ENCODE results near the gene HIVEP3. TPM values are rescaled to one million over a fixed set of nuclear protein-coding genes. Genes with fewer than 3 reads are reported as not detected.

Gene HIVEP3
- total and polyA plus RNA-seq, 4 experiments from 2014 or later, result 8.2 to 12.8 (median 10.8) TPM

- Histone ChIP-seq H3K27ac (ENCODE audit: low read depth, low read length) (no peak overlapping the region), H3K4me1 (ENCODE audit: insufficient read depth, low read length) (peaks cover 53% of the 10 kb centered on the region), H3K9me3 (ENCODE audit: control insufficient read depth in 1 of 2, low read length in 2 of 2) (no peaks in the 10 kb centered on the region), H3K36me3 (ENCODE audit: insufficient read depth, low read length) (no peaks in the 10 kb centered on the region), H3K27me3 (ENCODE audit: insufficient read depth, low read length) (no peaks in the 10 kb centered on the region), H3K4me3 (ENCODE audit: low read length in 2 of 2) (no peak overlapping the region)
- intact Hi-C loops (cut with micrococcal nuclease), result no loop called here
- Mint-ChIP-seq H3K27ac (peak overlapping the region in 2 of 7 donors; percentile 36 to 47), H3K36me3 (no peaks in the 10 kb centered on the region), H3K4me3 (no peak overlapping the region), H3K4me1 (peaks cover 43 to 68% (median 53%) of the 10 kb centered on the region in 4 donors), H3K27me3 (no peaks in the 10 kb centered on the region), H3K9me3 (no peaks in the 10 kb centered on the region)
- CTCF ChIA-PET (ENCODE audit: partially characterized antibody), result interaction anchor here (0.9 to 2.9 kb wide), 4 partner anchors 10 to 147 kb away, joined by 3 to 12 read pairs (median 3); no protein-coding TSS in a partner anchor
- POLR2A ChIA-PET (ENCODE audit: partially characterized antibody), result interaction anchor here (2.0 kb wide), 1 partner anchor 16 kb away, joined by 8 read pairs; no protein-coding TSS in a partner anchor
- DNase-seq, result no peak
Observed at GRCh38 chr1:41656825-41657500, 261.8 kb downstream of the HIVEP3 start.

GRCh38 chr1:41656068-41656467 is 262.7 kb downstream of the HIVEP3 start:
- Mint-ChIP-seq H3K36me3 (no peaks in the 10 kb centered on the region), H3K9me3 (no peaks in the 10 kb centered on the region), H3K27me3 (no peaks in the 10 kb centered on the region), H3K27ac (peak overlapping the region in 2 of 7 donors; percentile 11 to 67), H3K4me1 (peaks cover 41 to 61% (median 49%) of the 10 kb centered on the region in 4 donors), H3K4me3 (peak overlapping the region in 1 of 8 donors; percentile 16)
- Histone ChIP-seq H3K9me3 (ENCODE audit: control insufficient read depth in 1 of 2, low read length in 2 of 2) (no peaks in the 10 kb centered on the region), H3K4me3 (ENCODE audit: low read length in 2 of 2) (no peak overlapping the region), H3K36me3 (ENCODE audit: insufficient read depth, low read length) (no peaks in the 10 kb centered on the region), H3K4me1 (ENCODE audit: insufficient read depth, low read length) (peaks cover 47% of the 10 kb centered on the region), H3K27ac (ENCODE audit: low read depth, low read length) (no peak overlapping the region), H3K27me3 (ENCODE audit: insufficient read depth, low read length) (no peaks in the 10 kb centered on the region)
- intact Hi-C loops (cut with micrococcal nuclease), result no loop called here
- CTCF ChIA-PET (ENCODE audit: partially characterized antibody), result interaction anchor here (1.2 kb wide), 1 partner anchor 9 kb away, joined by 3 read pairs; no protein-coding TSS in a partner anchor
- DNase-seq, result no peak
- POLR2A ChIA-PET (ENCODE audit: partially characterized antibody), result interaction anchor here (0.7 kb wide), 1 partner anchor 26 kb away, joined by 3 read pairs; no protein-coding TSS in a partner anchor

- no peak overlapping the region for H3K4me3 ChIP-seq (ENCODE audit: low read length in 2 of 2)
- no peaks in the 10 kb centered on the region for H3K27me3 Mint-ChIP-seq
- H3K36me3 Mint-ChIP-seq, result no peaks in the 10 kb centered on the region
- peaks cover 41 to 61% (median 48%) of the 10 kb centered on the region in 4 donors for H3K4me1 Mint-ChIP-seq
- no peak overlapping the region for H3K4me3 Mint-ChIP-seq
- DNase-seq, result no peak
- POLR2A ChIA-PET (ENCODE audit: partially characterized antibody), result interaction anchor here (0.7 kb wide), 1 partner anchor 26 kb away, joined by 3 read pairs; no protein-coding TSS in a partner anchor
- H3K9me3 ChIP-seq (ENCODE audit: control insufficient read depth in 1 of 2, low read length in 2 of 2), result no peaks in the 10 kb centered on the region
- no peaks in the 10 kb centered on the region for H3K36me3 ChIP-seq (ENCODE audit: insufficient read depth, low read length)
- H3K9me3 Mint-ChIP-seq, result no peaks in the 10 kb centered on the region
- no peak overlapping the region for H3K27ac ChIP-seq (ENCODE audit: low read depth, low read length)
- no peaks in the 10 kb centered on the region for H3K27me3 ChIP-seq (ENCODE audit: insufficient read depth, low read length)
- peak overlapping the region in 1 of 7 donors; percentile 11 for H3K27ac Mint-ChIP-seq
- intact Hi-C loops (cut with micrococcal nuclease), result no loop called here
- H3K4me1 ChIP-seq (ENCODE audit: insufficient read depth, low read length), result peaks cover 47% of the 10 kb centered on the region
- CTCF ChIA-PET (ENCODE audit: partially characterized antibody), result no interaction called here
Observed at GRCh38 chr1:41655632-41656031, 263.1 kb downstream of the HIVEP3 start.

- no peaks in the 10 kb centered on the region for H3K36me3 ChIP-seq (ENCODE audit: insufficient read depth, low read length)
- Mint-ChIP-seq H3K36me3 (no peaks in the 10 kb centered on the region), H3K4me3 (no peak overlapping the region), H3K27ac (no peak overlapping the region), H3K9me3 (no peaks in the 10 kb centered on the region), H3K27me3 (no peaks in the 10 kb centered on the region), H3K4me1 (peaks cover 35 to 54% (median 44%) of the 10 kb centered on the region in 4 donors)
- intact Hi-C loops (cut with micrococcal nuclease), result no loop called here
- no peak overlapping the region for H3K4me3 ChIP-seq (ENCODE audit: low read length in 2 of 2)
- peaks cover 45% of the 10 kb centered on the region for H3K4me1 ChIP-seq (ENCODE audit: insufficient read depth, low read length)
- ChIA-PET POLR2A (ENCODE audit: partially characterized antibody) (interaction anchor here (1.8 kb wide), 2 partner anchors 8 to 20 kb away, joined by 5 to 10 read pairs; no protein-coding TSS in a partner anchor), CTCF (ENCODE audit: partially characterized antibody) (interaction anchor here (0.8 to 1.0 kb wide), 2 partner anchors 8 to 151 kb away, joined by 3 to 6 read pairs; no protein-coding TSS in a partner anchor)
- H3K27me3 ChIP-seq (ENCODE audit: insufficient read depth, low read length), result no peaks in the 10 kb centered on the region
- DNase-seq, result no peak
- H3K27ac ChIP-seq (ENCODE audit: low read depth, low read length), result no peak overlapping the region
- no peaks in the 10 kb centered on the region for H3K9me3 ChIP-seq (ENCODE audit: control insufficient read depth in 1 of 2, low read length in 2 of 2)
Observed at GRCh38 chr1:41653574-41653973, 265.1 kb downstream of the HIVEP3 start.

GRCh38 chr1:41652384-41653265 is 266.1 kb downstream of the HIVEP3 start:
- Histone ChIP-seq H3K27me3 (ENCODE audit: insufficient read depth, low read length) (no peaks in the 10 kb centered on the region), H3K36me3 (ENCODE audit: insufficient read depth, low read length) (no peaks in the 10 kb centered on the region), H3K4me1 (ENCODE audit: insufficient read depth, low read length) (peaks cover 35% of the 10 kb centered on the region), H3K4me3 (ENCODE audit: low read length in 2 of 2) (no peak overlapping the region), H3K9me3 (ENCODE audit: control insufficient read depth in 1 of 2, low read length in 2 of 2) (no peaks in the 10 kb centered on the region), H3K27ac (ENCODE audit: low read depth, low read length) (no peak overlapping the region)
- peaks cover 29 to 45% (median 38%) of the 10 kb centered on the region in 4 donors for H3K4me1 Mint-ChIP-seq
- no peak for DNase-seq
- H3K36me3 Mint-ChIP-seq, result no peaks in the 10 kb centered on the region
- H3K27me3 Mint-ChIP-seq, result no peaks in the 10 kb centered on the region
- intact Hi-C loops (cut with micrococcal nuclease), result no loop called here
- no peak overlapping the region for H3K4me3 Mint-ChIP-seq
- H3K9me3 Mint-ChIP-seq, result no peaks in the 10 kb centered on the region
- no peak overlapping the region for H3K27ac Mint-ChIP-seq
- ChIA-PET CTCF (ENCODE audit: partially characterized antibody) (interaction anchor here (0.5 to 1.2 kb wide), 4 partner anchors 9 to 152 kb away, joined by 3 to 6 read pairs (median 6); no protein-coding TSS in a partner anchor), POLR2A (ENCODE audit: partially characterized antibody) (interaction anchor here (1.8 kb wide), 2 partner anchors 9 to 21 kb away, joined by 5 to 10 read pairs; no protein-coding TSS in a partner anchor)

GRCh38 chr1:41650028-41650880 is 268.5 kb downstream of the HIVEP3 start:
- H3K27ac Mint-ChIP-seq, result peak overlapping the region in 5 of 7 donors; percentile 32 to 81 (median 75)
- ChIA-PET CTCF (ENCODE audit: partially characterized antibody) (interaction anchor here (0.7 to 1.0 kb wide), 2 partner anchors 14 to 195 kb away, joined by 3 read pairs; no protein-coding TSS in a partner anchor), POLR2A (ENCODE audit: partially characterized antibody) (no interaction called here)
- Histone ChIP-seq H3K27me3 (ENCODE audit: insufficient read depth, low read length) (no peaks in the 10 kb centered on the region), H3K4me1 (ENCODE audit: insufficient read depth, low read length) (peaks cover 16% of the 10 kb centered on the region), H3K36me3 (ENCODE audit: insufficient read depth, low read length) (no peaks in the 10 kb centered on the region), H3K9me3 (ENCODE audit: control insufficient read depth in 1 of 2, low read length in 2 of 2) (no peaks in the 10 kb centered on the region), H3K27ac (ENCODE audit: low read depth, low read length) (no peak overlapping the region), H3K4me3 (ENCODE audit: low read length in 2 of 2) (no peak overlapping the region)
- H3K27me3 Mint-ChIP-seq, result no peaks in the 10 kb centered on the region
- DNase-seq, result no peak
- intact Hi-C loops (cut with micrococcal nuclease), result no loop called here
- no peaks in the 10 kb centered on the region for H3K9me3 Mint-ChIP-seq
- peaks cover 16 to 30% (median 22%) of the 10 kb centered on the region in 4 donors for H3K4me1 Mint-ChIP-seq
- H3K36me3 Mint-ChIP-seq, result no peaks in the 10 kb centered on the region
- H3K4me3 Mint-ChIP-seq, result peak overlapping the region in 6 of 8 donors; percentile 39 to 74 (median 57)
